ENCODE results near the gene SSU72.

DNA sequence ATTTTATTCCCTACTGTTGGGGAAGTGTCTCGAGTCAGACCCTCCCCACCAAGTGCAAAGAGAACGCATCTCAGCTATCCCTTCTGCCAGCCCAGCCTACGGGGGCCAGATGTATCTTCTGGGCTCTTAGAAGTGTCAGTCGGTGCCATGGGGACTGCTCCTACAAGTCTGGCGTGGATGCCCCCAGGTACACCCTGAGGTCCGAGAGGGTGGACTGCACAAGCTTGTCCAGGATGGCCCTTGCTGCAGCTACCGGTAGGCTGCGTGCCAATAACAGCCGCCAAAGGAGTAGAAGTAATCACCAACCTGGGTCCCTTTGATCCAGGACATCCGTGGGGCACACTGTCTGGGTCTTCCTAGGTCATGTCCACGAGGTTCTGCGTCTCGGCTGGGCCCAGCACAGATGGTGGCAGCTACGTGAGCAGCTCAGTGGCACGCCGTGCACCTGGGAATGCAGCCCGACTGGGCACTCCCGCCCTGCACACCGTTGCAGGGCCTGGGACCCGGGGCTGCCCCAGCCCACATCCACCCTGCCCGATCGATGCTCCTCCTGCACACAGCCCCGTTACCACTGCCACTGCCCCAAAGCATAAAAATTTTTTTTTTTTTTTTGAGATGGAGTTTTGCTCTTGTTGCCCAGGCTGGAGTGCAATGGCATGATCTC, 8.8 kb upstream of the SSU72 start:
- TF ChIP-seq POLR2AphosphoS5 (IDR thresholded peaks at IDR 0.05; ENCODE audit: low read depth) (no peak), GABPA (IDR thresholded peaks at IDR 0.05; ENCODE audit: low read depth) (no peak)
- TF ChIP-seq, protein P1, sequence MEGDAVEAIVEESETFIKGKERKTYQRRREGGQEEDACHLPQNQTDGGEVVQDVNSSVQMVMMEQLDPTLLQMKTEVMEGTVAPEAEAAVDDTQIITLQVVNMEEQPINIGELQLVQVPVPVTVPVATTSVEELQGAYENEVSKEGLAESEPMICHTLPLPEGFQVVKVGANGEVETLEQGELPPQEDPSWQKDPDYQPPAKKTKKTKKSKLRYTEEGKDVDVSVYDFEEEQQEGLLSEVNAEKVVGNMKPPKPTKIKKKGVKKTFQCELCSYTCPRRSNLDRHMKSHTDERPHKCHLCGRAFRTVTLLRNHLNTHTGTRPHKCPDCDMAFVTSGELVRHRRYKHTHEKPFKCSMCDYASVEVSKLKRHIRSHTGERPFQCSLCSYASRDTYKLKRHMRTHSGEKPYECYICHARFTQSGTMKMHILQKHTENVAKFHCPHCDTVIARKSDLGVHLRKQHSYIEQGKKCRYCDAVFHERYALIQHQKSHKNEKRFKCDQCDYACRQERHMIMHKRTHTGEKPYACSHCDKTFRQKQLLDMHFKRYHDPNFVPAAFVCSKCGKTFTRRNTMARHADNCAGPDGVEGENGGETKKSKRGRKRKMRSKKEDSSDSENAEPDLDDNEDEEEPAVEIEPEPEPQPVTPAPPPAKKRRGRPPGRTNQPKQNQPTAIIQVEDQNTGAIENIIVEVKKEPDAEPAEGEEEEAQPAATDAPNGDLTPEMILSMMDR (IDR thresholded peaks at IDR 0.05; ENCODE audit: insufficient read depth, low read length): no peak
- TF ChIP-seq, protein P2, sequence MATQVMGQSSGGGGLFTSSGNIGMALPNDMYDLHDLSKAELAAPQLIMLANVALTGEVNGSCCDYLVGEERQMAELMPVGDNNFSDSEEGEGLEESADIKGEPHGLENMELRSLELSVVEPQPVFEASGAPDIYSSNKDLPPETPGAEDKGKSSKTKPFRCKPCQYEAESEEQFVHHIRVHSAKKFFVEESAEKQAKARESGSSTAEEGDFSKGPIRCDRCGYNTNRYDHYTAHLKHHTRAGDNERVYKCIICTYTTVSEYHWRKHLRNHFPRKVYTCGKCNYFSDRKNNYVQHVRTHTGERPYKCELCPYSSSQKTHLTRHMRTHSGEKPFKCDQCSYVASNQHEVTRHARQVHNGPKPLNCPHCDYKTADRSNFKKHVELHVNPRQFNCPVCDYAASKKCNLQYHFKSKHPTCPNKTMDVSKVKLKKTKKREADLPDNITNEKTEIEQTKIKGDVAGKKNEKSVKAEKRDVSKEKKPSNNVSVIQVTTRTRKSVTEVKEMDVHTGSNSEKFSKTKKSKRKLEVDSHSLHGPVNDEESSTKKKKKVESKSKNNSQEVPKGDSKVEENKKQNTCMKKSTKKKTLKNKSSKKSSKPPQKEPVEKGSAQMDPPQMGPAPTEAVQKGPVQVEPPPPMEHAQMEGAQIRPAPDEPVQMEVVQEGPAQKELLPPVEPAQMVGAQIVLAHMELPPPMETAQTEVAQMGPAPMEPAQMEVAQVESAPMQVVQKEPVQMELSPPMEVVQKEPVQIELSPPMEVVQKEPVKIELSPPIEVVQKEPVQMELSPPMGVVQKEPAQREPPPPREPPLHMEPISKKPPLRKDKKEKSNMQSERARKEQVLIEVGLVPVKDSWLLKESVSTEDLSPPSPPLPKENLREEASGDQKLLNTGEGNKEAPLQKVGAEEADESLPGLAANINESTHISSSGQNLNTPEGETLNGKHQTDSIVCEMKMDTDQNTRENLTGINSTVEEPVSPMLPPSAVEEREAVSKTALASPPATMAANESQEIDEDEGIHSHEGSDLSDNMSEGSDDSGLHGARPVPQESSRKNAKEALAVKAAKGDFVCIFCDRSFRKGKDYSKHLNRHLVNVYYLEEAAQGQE (IDR thresholded peaks at IDR 0.05; ENCODE audit: insufficient replicate concordance, low read depth): no peak
